GM21737 (cell line): ENCODE results near the gene EXOC3L4.
"Not testable (repeated sequence)": the region's sequence is repeated elsewhere in the genome, so short reads cannot be mapped to it uniquely, and the experiment has no call there.

Source experiments
- ATAC-seq: cut with Tn5 transposase; IDR thresholded peaks from one replicate; pipeline ENCODE4 v1.9.1; 2021; ENCODE audit warnings: mild to moderate bottlenecking, moderate library complexity; ENCODE audit not compliant: unreplicated experiment

The EXOC3L4 gene

DNA sequence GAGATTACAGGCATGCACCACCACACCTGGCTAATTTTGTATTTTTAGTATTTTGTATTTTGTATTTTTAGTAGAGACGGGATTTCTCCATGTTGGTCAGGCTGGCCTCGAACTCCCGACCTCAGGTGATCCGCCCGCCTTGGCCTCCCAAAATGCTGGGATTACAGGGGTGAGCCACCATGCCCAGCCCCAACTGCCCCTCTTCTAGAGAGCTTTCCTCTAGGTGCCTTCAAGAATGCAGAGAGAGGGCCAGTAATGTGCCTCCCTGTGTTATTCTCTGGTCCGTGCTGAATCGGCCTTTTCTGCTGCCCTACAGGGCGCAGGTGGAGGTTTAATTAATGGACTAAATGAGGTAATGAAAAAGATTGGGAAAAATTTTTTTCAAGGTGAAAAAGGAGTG is 25.0 kb downstream of the EXOC3L4 start:
- ATAC-seq: not testable (repeated sequence)

DNA sequence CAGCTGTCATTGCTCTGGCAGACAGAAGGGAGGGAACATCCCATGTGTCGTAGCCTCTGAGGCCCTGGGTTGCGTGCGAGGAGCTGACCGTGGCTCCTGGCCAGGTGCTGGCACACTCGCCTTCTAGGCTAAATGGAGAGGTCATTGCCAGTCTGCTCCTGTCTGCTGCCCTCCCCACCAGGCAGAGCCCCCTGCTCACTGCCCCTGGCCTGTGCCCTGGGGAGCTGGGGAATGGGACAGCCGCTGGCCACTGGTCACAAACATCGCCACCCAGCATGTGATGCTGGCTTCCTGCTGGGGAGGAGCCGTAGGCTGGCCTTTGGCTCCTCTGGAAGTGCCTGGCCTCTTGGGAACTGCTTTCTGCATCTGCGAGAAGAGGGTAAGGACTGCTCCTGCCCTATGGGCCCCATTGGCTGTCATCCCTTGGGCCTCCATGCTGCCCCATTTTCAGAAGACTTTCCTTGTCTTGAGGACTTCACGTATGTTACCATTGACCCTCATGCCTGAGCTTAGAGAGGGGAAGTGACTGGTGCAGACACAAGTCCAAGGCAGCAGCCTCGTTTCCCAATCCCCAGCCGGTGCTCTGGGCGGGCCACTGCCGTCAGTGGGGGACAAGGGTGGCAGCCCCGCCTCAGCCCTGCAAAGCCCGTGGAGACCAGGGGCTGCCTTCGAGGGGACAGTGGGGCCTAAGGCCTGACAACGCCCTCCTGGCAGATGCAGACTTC is 26.8 kb downstream of the EXOC3L4 start:
- no peak for ATAC-seq

DNA sequence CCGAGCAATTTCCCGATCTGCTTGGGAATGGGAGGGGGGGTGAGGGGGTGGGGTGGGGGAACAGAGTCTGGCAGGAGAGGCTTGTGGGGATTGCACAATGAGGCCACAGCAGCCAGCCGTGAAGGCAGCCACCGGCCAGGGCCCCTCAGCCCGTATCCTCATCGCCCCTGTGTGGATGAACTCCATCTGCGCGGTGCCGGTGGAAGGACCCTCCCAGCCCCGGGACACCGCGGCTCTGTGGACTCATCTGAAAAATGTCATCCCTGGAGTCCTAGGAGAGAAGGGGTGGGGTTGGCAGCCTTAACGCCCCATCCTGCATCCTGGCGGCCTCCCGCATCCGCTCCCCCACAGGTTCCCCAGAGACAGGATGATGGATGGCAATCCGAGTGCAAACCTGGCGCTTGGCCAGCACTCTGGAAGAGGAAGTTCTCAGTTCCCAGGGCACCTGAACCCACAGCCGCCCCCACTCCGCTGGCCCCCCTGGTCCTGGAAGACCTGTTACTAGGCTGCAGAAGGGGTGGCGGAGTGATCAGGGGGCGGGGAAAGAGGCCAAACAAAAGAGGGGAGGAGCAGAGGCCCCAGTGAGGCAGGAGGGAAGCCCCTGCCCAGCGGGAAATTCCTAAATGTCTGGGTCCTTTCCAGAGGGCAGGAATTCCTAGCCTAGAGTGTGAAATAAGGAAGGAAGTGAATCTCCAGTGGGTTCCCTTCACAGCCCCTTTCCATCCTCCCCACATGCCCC is 27.5 kb downstream of the EXOC3L4 start:
- no peak for ATAC-seq

DNA sequence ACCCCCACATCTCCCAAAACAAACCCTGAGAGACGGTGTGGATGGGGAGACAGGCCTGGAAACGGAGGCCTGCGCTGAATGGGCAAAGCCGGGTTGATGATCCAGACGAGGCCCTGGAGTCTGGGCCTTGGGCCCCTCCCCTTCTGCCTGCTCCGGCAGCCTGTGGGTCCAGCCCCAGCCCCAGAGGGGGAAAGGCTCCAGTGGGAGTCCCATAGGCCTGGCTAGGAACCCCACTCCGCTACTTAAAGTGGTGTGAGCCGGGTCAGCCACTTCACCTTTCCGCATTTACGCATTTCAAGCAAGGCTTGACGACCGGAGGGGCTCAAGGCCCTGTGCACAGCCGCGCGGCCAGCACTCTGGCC is 28.0 kb downstream of the EXOC3L4 start:
- ATAC-seq: no peak

DNA sequence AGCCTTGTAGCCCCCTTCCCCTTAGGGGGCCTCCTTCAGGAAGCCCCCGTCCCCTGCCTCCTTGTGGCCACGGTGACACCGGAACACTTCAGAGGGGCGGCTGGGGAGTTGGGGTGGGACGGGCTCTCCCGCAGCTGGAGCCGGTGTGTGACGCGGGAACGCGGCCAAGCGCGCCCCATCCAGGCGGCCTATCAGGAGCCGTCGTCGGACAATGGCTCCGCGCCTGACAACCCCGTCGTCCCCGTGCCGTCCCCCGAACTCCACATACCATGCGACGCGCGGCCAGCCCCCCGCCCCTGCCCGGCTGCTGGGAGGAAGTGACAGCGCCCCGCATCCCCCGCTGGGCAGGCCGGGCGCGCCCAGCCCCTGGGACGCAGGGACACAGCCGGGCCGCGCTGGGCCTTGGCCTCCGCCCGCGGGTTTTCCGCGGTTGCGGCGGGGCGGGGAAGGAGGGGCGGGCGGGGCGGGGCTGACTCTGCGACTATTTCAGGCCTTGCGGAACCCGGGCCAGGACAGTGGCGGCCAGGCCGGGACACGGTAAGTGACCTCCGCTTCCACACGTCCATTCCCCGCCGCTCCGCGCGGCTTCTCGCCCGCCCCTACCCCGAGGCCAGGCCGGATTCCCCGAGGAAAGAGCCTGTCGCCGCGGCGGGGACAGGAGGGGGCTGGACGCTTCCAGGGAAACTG is 28.6 kb downstream of the EXOC3L4 start, which contains the start of gene TNFAIP2:
TNFAIP2 (plus strand) TSS at position 515 of the 687 bp plus-strand sequence. CDS start 2,997 bp downstream, outside the sequence.
- no peak for ATAC-seq

DNA sequence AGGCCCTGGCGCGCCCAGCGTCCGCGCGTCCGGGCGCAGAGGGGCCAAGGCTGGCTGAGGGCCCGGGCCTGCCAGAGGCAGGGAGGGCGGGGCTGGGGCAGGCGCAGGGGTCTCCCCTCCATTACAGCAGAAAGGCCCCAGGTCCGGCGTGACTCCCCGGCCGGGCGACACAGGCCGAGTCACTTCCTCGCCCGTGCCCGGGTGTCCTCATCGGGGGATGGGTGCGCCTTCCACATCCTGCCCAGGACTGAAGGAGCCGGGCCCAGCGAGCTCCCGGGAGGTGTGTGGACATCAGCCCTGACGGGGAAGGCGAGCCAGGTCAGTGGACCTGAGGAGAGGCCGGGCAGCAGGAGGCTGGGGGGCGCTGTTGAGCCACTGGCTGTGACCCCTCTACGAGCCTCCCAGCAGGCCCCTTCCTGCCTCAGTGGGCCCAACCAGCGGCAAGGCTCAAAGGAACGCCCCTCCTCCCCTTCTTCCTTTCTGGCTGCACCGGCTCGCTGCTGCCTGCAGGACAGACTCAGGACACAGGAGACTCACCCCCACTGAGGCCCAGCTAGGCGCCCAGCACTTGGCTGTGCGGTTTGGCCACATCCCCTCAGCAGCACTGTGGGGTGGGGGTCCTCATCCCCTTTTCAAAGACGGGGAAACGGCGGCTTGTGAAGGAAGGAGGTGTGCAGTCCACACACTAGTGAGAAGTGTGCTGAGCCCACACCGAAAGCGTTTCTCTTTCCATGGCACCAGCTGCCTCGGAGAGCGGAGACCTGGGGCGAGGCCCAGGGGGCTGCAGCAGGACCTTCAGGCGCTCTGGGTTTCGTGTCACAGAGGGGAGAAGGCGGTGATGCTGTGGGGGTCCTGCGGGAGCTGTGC is 29.3 kb downstream of the EXOC3L4 start:
- ATAC-seq: no peak

DNA sequence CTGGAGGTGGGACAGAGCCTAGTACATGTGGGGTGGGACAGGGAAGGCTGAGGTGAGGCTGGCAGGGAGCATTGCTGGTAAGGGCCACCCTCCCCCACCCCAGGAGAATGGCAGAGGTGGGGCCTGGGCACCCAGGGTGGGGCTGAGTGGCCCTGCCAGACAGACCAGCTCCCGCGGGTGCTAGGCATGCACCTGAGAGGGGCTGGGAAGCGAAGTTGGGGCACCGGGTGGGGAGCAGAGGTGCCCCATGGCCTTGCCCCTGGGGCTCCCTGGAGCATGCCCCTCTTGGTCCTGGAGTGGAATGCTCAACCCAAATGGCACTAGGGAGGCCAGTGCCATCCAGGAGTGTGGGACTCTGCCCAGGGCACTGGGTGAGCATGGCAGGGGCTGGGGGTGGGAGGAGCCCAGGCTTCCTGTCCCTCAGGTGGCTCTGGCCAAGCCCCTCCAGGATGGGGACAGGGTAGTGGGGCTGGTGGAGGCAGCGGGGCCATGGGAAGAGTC is 30.0 kb downstream of the EXOC3L4 start:
- no peak for ATAC-seq

DNA sequence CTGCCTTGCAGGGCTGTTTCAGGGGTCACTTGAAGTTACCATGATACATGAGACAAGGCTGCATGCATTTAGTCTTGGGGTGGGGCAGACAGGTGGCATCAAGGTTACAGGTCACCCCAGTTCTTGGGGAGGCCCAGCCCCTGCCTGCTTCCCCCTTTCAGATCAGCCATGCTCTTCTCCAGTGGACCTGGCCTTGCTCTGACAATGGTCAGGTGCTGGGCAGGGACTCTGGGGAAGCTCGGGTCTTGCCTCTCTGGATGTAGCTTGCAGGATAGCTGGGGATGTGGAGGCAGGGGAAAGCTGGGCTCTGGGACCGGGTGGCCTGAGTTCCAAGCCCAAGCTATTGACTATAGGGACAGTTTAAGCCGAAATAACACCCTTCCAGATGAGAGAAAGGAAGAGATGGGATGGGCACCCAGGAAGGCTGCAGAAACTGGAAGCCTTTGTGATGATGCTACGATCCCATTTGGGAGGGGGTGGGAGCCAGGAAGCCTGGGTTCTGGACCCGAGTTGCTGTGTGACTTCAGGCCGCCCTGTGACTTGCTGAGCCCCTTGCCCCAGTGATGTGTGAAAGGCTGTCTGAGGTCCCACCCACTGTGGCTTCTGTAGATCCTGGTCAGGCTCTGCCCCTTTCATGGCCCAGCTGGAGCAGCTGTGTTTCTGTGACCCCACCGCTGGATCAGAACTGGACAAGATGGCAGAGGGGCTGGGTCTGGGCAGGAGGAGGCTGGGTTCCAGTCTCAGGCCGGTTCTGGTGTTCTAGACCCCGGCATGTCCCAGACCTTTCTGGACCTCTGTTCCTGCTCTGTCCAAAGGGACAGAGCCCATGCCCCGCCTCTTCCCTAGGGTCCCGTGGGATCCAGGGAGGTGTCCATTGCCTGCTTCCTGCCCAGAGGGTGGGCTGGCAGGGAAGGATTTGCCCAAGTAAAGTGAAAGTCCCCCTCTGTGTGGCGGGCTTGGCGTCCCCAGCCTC is 30.9 kb downstream of the EXOC3L4 start:
- no peak for ATAC-seq

DNA sequence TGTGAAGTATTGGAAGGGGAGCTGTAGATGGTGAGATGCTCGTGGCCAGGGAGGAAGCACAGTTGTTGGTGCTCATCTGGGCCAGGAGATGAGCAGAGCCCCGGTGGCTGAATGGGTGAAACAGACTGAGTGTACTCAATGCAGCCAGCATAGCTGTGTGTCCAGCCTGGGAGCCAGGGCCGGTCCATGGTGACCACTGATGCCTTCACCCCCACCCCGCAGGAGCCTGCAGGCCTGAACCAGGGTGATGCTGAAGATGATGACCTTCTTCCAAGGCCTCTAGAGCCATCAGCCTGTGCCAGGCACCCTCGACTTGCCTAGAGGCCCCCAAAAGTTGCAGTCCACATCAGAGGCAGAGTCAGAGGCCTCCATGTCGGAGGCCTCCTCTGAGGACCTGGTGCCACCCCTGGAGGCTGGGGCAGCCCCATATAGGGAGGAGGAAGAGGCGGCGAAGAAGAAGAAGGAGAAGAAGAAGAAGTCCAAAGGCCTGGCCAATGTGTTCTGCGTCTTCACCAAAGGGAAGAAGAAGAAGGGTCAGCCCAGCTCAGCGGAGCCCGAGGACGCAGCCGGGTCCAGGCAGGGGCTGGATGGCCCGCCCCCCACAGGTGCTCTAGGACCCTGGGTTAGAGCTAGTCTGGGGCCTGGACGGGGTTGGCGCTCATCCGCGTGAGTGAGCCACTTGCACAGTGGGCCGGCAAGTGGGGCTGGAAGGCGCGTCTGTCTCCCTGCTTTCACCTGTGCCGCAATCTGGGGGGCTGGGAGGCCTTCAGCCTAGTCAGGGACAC is 31.8 kb downstream of the EXOC3L4 start:
- no peak for ATAC-seq

DNA sequence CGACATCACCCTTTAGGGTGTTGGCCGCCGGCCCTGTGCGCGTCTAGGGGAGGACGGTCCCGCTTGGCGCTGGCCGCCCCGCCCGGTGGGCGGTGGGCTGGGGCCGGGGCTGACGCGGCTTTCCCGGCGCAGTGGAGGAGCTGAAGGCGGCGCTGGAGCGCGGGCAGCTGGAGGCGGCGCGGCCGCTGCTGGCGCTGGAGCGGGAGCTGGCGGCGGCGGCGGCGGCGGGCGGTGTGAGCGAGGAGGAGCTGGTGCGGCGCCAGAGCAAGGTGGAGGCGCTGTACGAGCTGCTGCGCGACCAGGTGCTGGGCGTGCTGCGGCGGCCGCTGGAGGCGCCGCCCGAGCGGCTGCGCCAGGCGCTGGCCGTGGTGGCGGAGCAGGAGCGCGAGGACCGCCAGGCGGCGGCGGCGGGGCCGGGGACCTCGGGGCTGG is 32.4 kb downstream of the EXOC3L4 start:
- ATAC-seq: no peak

DNA sequence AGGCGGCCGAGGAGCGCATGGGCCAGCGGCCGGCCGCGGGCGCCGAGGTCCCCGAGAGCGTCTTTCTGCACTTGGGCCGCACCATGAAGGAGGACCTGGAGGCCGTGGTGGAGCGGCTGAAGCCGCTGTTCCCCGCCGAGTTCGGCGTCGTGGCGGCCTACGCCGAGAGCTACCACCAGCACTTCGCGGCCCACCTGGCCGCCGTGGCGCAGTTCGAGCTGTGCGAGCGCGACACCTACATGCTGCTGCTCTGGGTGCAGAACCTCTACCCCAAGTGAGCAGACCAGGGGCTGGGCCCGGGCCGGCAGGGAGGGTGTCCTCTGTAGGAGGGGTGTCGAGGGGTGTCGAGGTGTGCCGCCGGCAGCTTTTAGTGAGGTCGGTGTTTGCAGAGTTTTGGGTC is 32.8 kb downstream of the EXOC3L4 start:
- no peak for ATAC-seq

DNA sequence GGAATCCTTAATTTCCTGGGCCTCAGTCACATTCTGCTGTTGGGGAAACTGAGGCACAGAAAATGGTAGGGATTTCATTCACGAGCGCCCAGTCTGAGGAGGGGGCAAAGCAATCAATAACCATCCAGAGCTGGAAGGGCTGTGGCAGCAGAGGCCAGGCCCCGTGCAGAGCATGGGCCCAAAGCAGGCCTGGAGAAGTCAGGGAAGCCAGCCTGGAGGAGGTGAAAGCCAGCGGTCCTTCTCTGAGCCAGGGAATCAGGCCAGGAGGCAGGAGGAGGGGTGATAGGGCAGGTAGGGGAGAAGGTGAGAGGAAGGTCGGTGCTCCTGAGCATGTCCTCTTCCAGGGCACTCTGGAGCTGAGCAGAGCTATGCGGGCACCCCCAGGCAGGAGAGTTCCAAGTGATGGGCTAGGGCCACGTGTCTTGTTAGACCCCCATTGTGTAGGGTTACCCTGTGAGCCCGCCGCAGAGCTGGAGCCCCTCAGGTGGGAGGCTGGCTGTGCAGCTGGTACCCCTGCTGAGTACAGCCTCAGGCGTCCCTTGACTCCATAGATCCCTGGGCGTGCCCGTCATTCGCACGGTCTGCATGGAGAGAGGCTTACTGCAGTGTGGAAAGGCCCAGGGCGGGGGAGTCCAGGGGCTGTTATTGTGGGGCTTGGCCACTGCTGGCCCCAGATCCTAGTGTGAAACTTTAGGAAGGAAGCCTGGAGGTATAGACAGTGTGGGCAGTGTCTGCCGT is 33.5 kb downstream of the EXOC3L4 start:
- ATAC-seq: no peak

DNA sequence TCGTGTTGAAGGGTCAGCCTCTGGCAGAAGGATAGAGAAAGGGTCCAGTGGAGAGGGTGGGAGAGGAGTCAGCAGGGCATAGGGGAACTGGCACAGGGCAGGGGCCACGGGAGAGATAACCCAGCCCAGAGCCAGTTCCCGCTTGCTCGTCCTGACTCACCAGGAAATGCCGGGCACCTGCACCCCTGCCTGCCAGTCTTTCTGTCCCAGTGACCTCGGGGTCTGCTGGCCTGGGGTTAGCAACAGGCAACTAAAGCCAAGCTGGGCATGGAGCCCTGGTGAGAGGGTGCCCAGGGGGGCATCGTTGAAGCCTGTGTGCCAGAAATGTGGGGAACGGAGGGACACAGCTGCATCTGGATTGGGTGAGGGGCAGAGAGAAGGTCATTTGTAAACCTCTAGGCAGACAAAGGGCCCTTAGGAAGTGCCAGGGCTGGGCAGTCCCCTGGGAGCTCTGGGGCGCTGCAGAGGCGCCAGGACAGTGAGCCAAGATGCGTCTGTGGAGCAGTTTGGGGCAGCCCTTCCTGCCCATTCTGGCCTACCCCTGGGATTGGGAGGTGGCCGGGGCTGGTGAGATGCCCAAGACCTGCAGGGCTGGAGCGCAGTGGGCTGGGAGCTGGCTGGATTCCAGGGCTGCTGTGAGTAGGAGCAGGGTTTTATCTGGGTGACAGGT is 34.2 kb downstream of the EXOC3L4 start:
- ATAC-seq: no peak

DNA sequence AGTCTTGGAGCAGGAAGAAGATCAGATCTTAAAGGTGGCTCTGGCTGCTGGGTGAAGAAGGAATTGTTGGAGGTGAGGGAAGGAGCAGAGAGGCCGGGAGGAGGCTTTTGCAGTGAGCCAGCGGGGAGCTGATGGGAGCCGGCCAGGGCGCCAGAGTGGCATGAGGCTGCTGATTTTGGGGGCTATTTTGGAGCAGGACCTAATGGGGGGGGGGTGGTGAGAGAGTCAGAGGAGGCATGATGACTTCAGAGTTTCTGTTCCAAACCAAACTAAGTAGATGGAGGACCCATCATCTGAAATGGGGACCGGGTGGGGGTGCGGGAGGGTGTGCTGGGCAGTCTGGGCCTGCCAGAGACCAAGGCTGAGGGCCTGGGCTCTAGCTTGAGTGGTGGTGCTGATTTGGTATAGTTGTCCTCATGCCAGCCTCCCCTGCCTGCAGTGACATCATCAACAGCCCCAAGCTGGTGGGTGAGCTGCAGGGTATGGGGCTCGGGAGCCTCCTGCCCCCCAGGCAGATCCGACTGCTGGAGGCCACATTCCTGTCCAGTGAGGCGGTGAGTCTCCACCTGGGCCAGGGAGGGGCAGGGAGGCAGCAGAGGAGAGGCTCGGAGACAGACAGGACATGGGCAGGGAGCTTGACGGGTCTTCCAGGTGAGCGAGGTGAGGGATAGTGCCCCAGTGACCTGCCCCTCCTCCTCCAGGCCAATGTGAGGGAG is 34.9 kb downstream of the EXOC3L4 start:
- no peak for ATAC-seq

DNA sequence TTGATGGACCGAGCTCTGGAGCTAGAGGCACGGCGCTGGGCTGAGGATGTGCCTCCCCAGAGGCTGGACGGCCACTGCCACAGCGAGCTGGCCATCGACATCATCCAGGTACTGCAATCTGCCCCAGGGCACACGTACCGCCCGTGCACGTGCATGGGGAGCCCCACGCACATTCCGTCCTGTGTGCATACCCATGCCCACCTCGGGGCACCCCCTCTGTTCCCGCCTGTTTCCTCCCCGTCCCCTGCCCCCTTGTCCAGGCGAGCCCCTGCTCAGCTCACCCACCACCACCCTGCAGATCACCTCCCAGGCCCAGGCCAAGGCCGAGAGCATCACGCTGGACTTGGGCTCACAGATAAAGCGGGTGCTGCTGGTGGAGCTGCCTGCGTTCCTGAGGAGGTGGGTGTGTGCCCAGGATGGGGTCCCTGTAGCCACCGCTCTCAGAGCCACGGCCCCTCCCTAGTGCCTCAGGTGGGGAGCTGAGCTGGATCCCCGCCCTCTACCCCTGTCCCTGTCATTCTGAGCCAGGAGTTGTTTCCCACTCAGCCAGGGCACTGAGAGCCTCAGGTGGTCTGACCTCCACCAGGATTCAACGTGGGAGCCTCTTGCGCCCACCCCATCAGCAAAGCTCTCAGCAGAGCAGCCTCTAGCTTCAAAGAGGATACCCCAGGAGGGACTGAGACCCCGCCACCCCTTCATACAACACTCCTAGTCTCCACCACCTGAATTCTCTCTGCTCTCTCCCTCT is 35.7 kb downstream of the EXOC3L4 start:
- no peak for ATAC-seq

DNA sequence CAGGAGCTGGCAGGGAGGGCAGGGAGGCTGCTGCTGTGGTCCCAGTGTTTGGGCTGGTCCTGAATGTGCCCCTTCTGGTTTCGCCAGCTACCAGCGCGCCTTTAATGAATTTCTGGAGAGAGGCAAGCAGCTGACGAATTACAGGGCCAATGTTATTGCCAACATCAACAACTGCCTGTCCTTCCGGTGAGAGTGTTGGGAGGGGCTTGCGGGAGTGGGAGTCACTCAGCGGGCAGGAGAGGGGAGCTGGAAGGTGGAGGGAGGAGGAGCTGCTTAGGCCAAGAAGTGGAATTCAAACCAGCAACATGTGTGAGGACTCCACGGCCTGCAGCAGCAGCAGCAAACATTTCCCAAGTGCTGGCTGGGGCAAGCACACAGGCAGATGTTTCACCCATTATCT is 36.4 kb downstream of the EXOC3L4 start:
- ATAC-seq: no peak
